Progenitor cell of endocrine pancreas (in vitro differentiated cells): ENCODE results near the gene ZC3H15. TPM values are rescaled to one million over a fixed set of nuclear protein-coding genes. Genes with fewer than 3 reads are reported as not detected.

Experiments used
- DNase-seq: peaks from one replicate; pipeline ENCODE4 v3.0.0; 2021; ENCODE audit warnings: low spot score; ENCODE audit not compliant: unreplicated experiment
- H3K27ac Mint-ChIP-seq: 2 replicates; pipeline ENCODE4 v1.8.0; 2021; ENCODE audit warnings: mild to moderate bottlenecking, moderate library complexity, mixed read lengths
- H3K27me3 Mint-ChIP-seq: 2 replicates; pipeline ENCODE4 v1.8.0; 2021; ENCODE audit warnings: mixed read lengths
- H3K36me3 Mint-ChIP-seq: 2 replicates; pipeline ENCODE4 v1.8.0; 2022; ENCODE audit warnings: mixed read lengths; ENCODE audit not compliant: insufficient read depth
- H3K4me1 Mint-ChIP-seq: 2 replicates; pipeline ENCODE4 v1.8.0; 2021; ENCODE audit warnings: low read depth, mixed read lengths
- H3K4me3 Mint-ChIP-seq: 2 replicates; pipeline ENCODE4 v1.8.0; 2021; ENCODE audit warnings: low read depth, mild to moderate bottlenecking, moderate library complexity, mixed read lengths
- H3K9me3 Mint-ChIP-seq: 2 replicates; pipeline ENCODE4 v1.8.0; 2021; ENCODE audit warnings: low read depth, mixed read lengths
- CTCF ChIP-seq: fragments of 200-600 bp; sonication (generic); IDR thresholded peaks from one replicate; pipeline ENCODE4 v1.5.0; 2021; ENCODE audit warnings: antibody characterized with exemption, mild to moderate bottlenecking; ENCODE audit not compliant: unreplicated experiment
- total RNA-seq: library from RNA; stranded (reverse); gene quantifications from 2 replicates; pipeline ENCODE4 v1.2.1, GENCODE V29; 2021

ZC3H15 gene
- total RNA-seq, 1 donor from 2014 or later = 55.4 TPM

- Mint-ChIP-seq H3K4me1 (peaks cover 13% of the 10 kb centered on the region), H3K27me3 (no peaks in the 10 kb centered on the region), H3K36me3 (no peaks in the 10 kb centered on the region), H3K9me3 (no peaks in the 10 kb centered on the region), H3K27ac (no peak overlapping the region), H3K4me3 (no peak overlapping the region)
- no peak for DNase-seq
- no peak for TF ChIP-seq CTCF
These were observed 5.1 kb upstream of the ZC3H15 start for GRCh38 chr2:186480991-186481390.

- Mint-ChIP-seq H3K4me3 (no peak overlapping the region), H3K27ac (peak overlapping the region; percentile 0), H3K9me3 (no peaks in the 10 kb centered on the region), H3K4me1 (peaks cover 28% of the 10 kb centered on the region), H3K36me3 (no peaks in the 10 kb centered on the region), H3K27me3 (no peaks in the 10 kb centered on the region)
- TF ChIP-seq CTCF = no peak
- DNase-seq = no peak
These were observed 1.9 kb upstream of the ZC3H15 start for GRCh38 chr2:186484062-186484735.

- no peaks in the 10 kb centered on the region for H3K9me3 Mint-ChIP-seq
- peaks cover 28% of the 10 kb centered on the region for H3K4me1 Mint-ChIP-seq
- H3K36me3 Mint-ChIP-seq = no peaks in the 10 kb centered on the region
- peak overlapping the region; percentile 95 for H3K4me3 Mint-ChIP-seq
- H3K27me3 Mint-ChIP-seq = no peaks in the 10 kb centered on the region
- peak overlapping the region; percentile 100 for H3K27ac Mint-ChIP-seq
- TF ChIP-seq CTCF = no peak
- no peak for DNase-seq
These were observed 537 bp upstream of the ZC3H15 start for GRCh38 chr2:186485576-186485870.

- Mint-ChIP-seq H3K4me3 (peak overlapping the region; percentile 95), H3K4me1 (peaks cover 38% of the 10 kb centered on the region), H3K27ac (peak overlapping the region; percentile 100), H3K27me3 (no peaks in the 10 kb centered on the region), H3K36me3 (no peaks in the 10 kb centered on the region), H3K9me3 (no peaks in the 10 kb centered on the region)
- DNase-seq = no peak
- TF ChIP-seq CTCF = no peak
These were observed 889 bp downstream of the ZC3H15 start for GRCh38 chr2:186486651-186487647.

GRCh38 chr2:186493564-186494085 is 7.6 kb downstream of the ZC3H15 start:
- TF ChIP-seq CTCF = no peak
- Mint-ChIP-seq H3K27me3 (no peaks in the 10 kb centered on the region), H3K4me3 (no peak overlapping the region), H3K36me3 (peaks cover 2% of the 10 kb centered on the region), H3K4me1 (peaks cover 29% of the 10 kb centered on the region), H3K27ac (no peak overlapping the region), H3K9me3 (no peaks in the 10 kb centered on the region)
- no peak for DNase-seq
